ENCODE data around the gene MCC. TPM values are rescaled to one million over a fixed set of nuclear protein-coding genes. Genes with fewer than 3 reads are reported as not detected.

The MCC gene
- total RNA-seq, 1 donor from 2014 or later: 10.2 TPM

DNA sequence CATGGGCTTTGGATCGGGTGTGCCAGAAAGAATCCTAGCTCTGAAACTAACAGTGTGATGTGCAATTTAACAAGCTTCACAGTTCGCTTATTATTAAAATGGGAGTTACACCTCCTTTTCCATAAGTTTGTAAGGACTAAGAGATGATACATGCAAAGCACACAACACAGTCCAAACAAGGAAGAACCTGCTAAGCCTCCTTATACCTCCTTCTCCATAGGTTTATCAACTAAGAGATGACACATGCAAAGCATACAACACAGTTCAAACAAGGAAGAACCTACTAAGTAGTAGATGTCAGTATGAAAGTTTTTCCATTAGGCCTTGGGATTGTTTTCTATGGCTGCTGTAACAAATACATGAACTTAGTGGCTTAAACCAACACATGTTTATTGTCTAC lies 295.7 kb downstream of the MCC start:
- FAIRE-seq: no peak
- no peak for DNase-seq (ENCODE audit: low spot score in 2 of 2)

- no peak for DNase-seq (ENCODE audit: low spot score in 2 of 2)
- FAIRE-seq: no peak
Observed at GRCh38 chr5:113190347-113190746, 297.9 kb downstream of the MCC start.

GRCh38 chr5:113189291-113189690 lies 299.0 kb downstream of the MCC start:
- no peak for FAIRE-seq
- DNase-seq (ENCODE audit: low spot score in 2 of 2): no peak

DNA sequence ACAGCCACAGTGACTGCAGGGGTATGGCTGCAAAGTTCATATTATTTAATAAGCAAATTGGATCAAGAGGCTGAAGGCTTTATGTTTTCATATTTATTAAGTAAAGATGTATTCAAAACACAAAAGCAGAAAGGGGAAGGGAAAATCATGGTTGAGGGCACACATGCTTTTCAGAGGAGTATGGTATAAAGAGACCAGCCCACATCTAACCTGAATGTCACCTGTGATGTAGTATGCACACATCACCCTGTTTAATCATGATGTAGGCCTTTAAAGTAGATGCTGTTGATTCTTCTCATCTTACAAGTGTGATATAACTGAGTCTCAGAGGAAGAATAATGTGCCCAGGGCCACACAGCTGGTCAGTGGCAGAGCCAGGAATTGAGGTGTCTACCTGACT lies 299.8 kb downstream of the MCC start:
- FAIRE-seq (no peak), DNase-seq (ENCODE audit: low spot score in 2 of 2) (no peak)

DNA sequence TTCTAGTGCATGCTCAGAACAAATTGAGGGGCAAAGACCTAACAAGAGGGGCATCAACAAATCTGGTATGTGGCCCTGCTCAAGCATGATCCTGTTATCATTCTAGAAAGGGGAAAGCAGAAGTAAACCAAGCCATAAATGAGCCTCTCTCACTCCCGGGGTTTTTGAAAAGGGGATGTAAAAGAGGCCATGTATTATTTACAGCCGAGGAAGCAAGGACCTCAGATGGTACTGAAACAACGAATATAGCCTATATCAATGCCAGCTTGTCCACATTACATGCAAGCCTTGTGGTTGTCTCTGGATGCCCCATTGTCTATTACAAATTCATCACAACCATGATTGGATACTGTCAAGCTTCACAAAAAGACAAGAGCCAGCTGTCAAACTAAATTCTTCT lies 300.3 kb downstream of the MCC start:
- FAIRE-seq (no peak), DNase-seq (ENCODE audit: low spot score in 2 of 2) (no peak)

GRCh38 chr5:113186061-113186460 lies 302.2 kb downstream of the MCC start:
- DNase-seq (ENCODE audit: low spot score in 2 of 2) (peak in 1 of 2 donors; percentile 16), FAIRE-seq (no peak)

DNA sequence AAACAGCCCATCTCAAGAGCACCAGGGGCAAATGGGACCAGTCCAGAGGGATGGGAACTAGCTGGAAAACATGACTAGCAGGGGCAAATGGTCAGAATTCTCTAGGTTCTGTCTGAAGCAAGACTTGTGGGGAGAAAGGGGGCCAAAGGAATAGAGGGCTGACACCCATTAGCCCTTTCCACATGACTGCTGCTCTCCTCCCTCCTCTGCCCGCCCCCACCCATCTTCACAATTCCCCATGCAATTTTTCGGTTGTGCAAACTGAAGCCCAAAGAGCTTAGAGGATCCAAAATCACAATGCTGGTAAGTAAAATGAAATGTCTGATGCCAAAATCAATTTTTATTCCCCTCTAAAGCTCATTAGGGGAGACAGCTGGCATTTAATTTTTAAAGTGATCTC lies 304.6 kb downstream of the MCC start:
- no peak for DNase-seq (ENCODE audit: low spot score in 2 of 2)
- no peak for FAIRE-seq

- FAIRE-seq (no peak), DNase-seq (ENCODE audit: low spot score in 2 of 2) (no peak)
Observed at GRCh38 chr5:113182658-113183344, 305.5 kb downstream of the MCC start.

DNA sequence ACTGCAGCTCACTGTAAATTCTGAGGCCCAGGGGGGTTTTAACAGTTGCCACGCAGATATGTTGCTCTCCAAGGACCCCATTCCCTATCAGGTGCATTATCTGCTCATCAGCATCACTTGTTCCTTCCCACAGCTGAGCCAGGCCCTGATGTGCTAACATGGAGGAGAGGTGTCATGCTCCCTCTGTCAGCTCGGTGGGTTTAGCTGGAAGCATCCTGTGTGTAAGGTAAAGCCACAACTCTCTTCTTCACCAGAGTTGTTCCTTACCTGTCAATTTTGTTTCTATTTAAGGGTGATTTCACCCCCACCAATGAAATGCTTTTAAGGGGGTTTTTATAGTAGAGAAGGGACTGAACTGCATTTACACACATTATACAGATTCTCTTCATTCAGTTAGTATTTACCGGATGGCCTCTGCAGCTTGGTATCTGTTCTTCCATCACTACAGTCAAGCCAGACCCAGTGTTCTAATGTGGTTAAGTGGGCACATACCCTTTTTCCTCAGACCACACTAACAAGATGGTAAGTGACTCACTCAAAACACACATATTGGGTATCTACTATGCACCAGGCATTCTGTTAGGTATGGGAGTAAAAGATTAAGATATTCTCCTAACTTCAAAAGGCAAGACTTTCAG lies 306.3 kb downstream of the MCC start:
- DNase-seq (ENCODE audit: low spot score in 2 of 2) (no peak), FAIRE-seq (no peak)

DNA sequence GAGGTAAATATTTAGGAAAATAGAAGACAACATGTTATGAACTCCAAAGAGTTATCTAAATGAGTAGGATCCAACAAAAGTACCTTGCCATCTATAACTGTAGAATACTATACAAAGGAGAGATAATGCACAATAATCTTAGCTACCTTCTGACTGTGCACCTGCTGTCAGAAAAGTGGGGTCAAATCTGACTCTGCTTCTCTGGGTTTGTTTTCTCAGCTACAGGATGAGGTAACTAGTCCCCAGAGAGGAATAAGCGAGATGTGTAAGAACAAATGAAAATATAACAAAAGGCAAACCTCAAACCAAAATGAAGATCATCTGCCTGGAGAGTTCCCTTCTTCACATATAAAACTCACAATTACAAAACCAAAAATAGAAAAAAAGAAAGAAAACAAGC lies 306.8 kb downstream of the MCC start:
- DNase-seq (ENCODE audit: low spot score in 2 of 2): no peak
- FAIRE-seq: no peak

DNA sequence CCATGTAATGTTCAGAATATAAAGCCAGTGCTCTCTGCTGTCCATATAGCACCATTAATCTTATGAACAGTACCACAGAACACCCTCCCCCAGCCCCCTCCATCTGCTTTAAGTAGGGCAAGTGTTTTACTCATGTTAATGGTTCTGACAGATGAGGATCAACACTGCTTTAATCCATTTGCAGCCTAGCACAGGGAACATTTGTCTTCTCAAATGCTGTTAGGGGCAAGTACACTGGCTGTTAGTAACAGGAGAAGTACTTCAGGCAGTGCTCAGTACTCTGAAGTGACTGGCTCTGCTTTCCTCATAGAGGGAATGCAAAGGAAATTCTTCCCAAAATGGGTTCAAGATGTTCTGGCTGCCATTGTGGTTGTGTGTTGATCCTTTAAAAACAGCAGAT lies 309.1 kb downstream of the MCC start:
- FAIRE-seq (no peak), DNase-seq (ENCODE audit: low spot score in 2 of 2) (no peak)

DNA sequence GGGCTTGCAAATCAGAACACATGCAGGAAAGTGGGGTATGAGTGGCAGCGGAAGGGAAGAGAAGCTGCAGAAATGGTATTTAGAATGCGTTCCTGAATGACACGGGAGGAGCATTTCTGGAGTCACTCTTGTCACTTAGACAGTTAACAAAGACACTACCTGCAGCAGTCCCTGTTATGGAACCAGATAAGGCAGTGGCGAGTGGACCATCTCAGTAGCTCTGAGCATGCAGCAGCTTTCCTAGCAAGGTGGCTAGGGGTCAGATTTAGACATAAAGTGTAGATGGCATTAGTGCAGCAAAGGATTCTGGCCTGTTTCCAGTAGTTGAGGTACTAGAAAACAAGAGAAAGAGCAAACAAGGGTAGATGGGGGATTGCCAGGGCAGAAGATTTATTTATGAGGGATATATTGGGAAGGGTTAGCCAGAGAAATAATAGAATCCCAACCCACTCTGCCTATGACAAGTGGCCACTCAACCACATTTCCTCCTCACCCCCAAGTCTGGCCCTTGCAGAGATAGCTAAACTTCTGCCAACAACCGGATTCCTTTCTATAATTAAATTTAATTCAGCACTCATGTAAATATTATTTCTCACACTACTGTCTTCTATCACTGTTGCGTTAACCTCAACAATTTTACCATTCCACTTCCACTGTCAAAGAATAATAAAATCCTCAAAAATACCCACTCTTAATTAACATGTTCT lies 310.0 kb downstream of the MCC start:
- no peak for DNase-seq (ENCODE audit: low spot score in 2 of 2)
- no peak for FAIRE-seq

DNA sequence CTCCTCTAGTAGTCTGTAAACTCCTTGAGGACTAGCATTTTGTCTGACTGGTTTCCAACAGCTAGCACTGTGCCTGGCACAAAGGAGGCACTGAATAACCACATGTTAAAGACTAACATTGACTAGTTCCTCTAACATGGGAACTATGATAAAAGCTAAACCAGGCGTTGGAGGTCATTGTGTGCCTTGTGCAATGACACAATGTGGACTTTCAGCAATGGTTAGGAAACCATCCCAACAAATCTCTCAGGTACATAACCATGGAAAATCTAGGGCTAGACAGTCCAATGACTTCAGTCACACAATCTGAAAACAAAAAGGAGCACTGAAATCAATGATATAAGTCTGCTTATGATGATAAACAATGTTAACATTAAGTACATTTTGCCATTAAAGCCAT lies 311.0 kb downstream of the MCC start:
- FAIRE-seq: no peak

DNA sequence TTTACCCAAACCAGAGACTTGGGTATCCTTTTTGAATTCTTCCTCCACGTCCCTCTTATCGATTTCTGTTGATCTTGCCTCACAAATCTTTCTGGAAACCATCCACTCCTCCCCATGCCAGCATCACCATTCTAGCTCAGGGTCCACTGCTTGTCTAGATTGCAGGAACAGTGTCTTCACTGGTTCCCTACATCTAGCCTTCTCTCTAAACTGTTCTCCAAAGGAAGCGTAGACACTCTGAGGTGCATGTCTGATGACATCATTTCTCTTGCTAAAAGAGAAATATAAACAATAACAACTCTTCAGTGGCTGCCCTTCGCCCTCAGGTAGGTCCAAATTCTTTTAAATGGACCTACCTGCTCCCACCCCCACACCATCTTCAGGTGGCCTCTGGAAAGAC lies 311.5 kb downstream of the MCC start:
- DNase-seq (ENCODE audit: low spot score in 2 of 2): no peak
- FAIRE-seq: no peak

More for the DNA sequence above, 311.0 kb downstream of the MCC start:
- DNase-seq (ENCODE audit: low spot score in 2 of 2): no peak

GRCh38 chr5:113176196-113176595 lies 312.1 kb downstream of the MCC start:
- DNase-seq (ENCODE audit: low spot score in 2 of 2): no peak
- no peak for FAIRE-seq

DNA sequence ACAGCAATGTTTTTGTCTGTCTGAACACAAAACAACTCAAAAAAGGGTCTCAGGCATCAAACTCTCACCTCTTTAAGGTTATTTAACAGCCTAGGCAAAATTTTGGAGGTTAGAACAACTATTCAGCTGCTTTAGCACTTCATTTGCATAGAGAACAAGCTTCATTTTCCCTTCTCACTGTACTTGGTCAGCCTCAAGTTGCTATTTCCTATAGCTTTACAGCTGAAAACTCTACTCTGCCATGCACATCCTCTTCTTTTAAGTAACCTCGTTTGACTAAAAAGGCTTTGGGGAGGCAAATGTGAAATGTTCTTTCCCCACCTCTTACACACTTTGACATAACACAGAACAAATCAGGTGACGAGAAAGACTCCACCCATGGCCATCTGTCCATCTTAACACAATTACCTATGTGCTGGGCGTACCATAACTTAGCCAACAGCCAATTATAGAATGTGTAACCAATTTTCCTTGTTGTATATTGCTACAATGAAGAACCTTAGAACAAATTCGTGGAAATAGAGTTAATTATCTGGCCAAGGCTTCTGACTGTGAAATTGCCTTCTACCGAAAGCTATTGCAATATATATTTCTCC lies 315.9 kb downstream of the MCC start:
- FAIRE-seq (no peak), DNase-seq (ENCODE audit: low spot score in 2 of 2) (no peak)

GRCh38 chr5:113171520-113171919 lies 316.7 kb downstream of the MCC start:
- DNase-seq (ENCODE audit: low spot score in 2 of 2): no peak
- no peak for FAIRE-seq

DNA sequence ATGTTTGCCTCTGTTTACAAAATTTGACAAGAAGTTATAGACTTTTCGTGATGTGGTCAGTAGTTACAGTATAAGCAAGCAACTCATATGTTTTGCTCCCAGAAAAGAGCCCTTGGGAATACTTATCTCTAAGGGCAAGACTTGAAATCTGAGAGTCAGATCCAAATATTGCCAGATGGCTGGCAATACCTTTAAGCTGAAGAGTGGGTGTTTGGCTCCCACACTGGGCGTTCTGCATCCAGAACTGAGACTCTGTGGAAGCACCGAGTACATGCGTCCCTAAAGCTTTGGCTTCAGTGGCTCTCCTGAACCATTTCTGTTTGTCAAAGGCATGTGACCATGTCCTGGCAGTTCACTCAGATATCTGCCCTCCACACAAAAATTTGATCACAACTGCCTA lies 317.5 kb downstream of the MCC start:
- FAIRE-seq (no peak), DNase-seq (ENCODE audit: low spot score in 2 of 2) (no peak)

DNA sequence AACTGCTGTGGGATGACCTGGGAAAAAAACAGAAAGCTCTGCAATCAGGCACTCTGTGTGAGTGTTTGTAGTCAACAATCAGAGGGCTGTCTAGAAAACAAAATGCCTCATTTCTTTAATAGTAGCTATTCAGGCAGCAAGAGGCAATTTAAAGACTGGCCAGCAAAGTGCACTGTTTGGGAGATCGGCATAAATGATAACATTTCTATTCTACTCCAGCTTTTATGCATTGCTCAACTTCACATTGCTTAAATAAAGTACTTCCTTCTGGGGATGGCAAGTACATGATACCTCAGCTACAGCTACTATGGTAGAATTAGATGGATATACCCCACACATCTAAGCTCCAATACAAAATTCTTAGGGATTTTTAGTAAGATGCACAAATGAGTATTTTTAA lies 318.5 kb downstream of the MCC start:
- no peak for DNase-seq (ENCODE audit: low spot score in 2 of 2)
- no peak for FAIRE-seq

GRCh38 chr5:113167985-113168384 lies 320.3 kb downstream of the MCC start:
- no peak for FAIRE-seq

DNA sequence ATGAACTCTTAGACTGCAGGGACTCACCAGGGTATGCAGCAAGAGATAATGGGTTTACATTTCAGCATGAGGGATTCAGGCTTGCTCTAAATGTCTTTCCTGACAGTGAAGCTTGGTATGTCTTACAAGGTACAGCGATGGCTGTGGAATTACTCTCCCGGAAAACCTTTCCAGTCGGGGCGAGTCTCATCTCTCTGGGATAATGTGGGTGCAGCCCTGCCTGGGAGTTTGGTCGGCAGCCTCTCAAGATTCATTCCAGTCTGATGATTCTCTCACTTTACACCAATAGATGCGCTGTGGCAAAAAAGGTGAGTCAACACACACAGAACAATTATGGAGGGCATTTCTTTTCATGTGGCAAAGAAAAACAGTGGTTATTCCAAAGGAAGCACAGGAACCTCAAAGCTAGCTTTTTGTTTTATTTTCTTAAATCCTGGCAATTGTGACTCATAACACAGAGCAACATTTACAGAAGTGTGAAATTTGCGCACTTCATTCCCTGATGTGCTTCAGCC lies 321.3 kb downstream of the MCC start:
- no peak for FAIRE-seq

More at GRCh38 chr5:113167985-113168384, 320.3 kb downstream of the MCC start:
- no peak for DNase-seq (ENCODE audit: low spot score in 2 of 2)

More for the DNA sequence above, 321.3 kb downstream of the MCC start:
- no peak for DNase-seq (ENCODE audit: low spot score in 2 of 2)
